ENCODE measurements around the gene STX8.

DNA sequence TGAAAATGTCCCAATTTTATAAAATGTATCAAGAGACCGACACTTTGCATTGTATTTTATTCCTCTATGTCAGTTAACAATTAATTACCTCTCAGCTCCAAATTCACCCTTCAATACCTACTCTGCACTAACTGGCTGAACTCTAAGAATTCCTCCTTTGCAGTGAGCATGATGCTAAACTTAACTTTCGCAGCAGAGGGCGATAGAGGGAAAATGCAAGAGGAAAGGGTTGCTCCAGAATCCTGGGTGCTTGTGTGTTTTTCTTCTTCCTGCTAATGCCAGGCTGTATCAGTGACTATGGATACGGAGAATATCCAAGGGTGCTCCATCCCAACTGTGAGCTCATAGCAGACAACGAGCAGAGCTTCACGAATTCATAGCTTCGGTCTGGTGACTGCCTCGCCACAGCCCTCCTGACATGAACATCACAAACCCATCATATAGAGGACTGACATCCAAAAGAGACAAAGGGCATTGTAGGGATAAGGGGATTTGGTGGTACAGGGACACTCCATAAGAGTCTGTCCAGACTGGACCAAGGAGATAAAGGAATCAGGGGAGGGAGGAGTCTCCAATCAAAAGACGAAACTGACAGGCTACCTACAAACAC, 172.9 kb downstream of the STX8 start:
- TF ChIP-seq TAF1 (IDR thresholded peaks at IDR 0.05; ENCODE audit: borderline replicate concordance, insufficient read depth, low read length) (no peak), POLR2AphosphoS5 (IDR thresholded peaks at IDR 0.05; ENCODE audit: low read depth, low read length) (no peak)
- TF ChIP-seq, protein P1, sequence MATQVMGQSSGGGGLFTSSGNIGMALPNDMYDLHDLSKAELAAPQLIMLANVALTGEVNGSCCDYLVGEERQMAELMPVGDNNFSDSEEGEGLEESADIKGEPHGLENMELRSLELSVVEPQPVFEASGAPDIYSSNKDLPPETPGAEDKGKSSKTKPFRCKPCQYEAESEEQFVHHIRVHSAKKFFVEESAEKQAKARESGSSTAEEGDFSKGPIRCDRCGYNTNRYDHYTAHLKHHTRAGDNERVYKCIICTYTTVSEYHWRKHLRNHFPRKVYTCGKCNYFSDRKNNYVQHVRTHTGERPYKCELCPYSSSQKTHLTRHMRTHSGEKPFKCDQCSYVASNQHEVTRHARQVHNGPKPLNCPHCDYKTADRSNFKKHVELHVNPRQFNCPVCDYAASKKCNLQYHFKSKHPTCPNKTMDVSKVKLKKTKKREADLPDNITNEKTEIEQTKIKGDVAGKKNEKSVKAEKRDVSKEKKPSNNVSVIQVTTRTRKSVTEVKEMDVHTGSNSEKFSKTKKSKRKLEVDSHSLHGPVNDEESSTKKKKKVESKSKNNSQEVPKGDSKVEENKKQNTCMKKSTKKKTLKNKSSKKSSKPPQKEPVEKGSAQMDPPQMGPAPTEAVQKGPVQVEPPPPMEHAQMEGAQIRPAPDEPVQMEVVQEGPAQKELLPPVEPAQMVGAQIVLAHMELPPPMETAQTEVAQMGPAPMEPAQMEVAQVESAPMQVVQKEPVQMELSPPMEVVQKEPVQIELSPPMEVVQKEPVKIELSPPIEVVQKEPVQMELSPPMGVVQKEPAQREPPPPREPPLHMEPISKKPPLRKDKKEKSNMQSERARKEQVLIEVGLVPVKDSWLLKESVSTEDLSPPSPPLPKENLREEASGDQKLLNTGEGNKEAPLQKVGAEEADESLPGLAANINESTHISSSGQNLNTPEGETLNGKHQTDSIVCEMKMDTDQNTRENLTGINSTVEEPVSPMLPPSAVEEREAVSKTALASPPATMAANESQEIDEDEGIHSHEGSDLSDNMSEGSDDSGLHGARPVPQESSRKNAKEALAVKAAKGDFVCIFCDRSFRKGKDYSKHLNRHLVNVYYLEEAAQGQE (IDR thresholded peaks at IDR 0.05; ENCODE audit: insufficient read depth in 1 of 2, low read depth in 2 of 2, low read length in 2 of 2), result no peak
